Lower leg skin (tissue), 3 donors: ENCODE measurements around the gene SF3B6.

Experiments
- POLR2A ChIP-seq, 2 donors: fragments of 450-650 bp; IDR thresholded peaks; one replicate each; pipeline ENCODE4 v1.6.1; 2016 to 2017; ENCODE audit warnings: antibody characterized with exemption in 2 of 2, mild to moderate bottlenecking in 1 of 2, moderate library complexity in 1 of 2
- TF ChIP-seq, protein P1 (sequence below), 3 donors: fragments of 450-650 bp; IDR thresholded peaks; one replicate each; pipeline ENCODE4 v1.5.1; 2016; ENCODE audit warnings: antibody characterized with exemption in 3 of 3, mild to moderate bottlenecking in 3 of 3, moderate library complexity in 2 of 3

DNA sequence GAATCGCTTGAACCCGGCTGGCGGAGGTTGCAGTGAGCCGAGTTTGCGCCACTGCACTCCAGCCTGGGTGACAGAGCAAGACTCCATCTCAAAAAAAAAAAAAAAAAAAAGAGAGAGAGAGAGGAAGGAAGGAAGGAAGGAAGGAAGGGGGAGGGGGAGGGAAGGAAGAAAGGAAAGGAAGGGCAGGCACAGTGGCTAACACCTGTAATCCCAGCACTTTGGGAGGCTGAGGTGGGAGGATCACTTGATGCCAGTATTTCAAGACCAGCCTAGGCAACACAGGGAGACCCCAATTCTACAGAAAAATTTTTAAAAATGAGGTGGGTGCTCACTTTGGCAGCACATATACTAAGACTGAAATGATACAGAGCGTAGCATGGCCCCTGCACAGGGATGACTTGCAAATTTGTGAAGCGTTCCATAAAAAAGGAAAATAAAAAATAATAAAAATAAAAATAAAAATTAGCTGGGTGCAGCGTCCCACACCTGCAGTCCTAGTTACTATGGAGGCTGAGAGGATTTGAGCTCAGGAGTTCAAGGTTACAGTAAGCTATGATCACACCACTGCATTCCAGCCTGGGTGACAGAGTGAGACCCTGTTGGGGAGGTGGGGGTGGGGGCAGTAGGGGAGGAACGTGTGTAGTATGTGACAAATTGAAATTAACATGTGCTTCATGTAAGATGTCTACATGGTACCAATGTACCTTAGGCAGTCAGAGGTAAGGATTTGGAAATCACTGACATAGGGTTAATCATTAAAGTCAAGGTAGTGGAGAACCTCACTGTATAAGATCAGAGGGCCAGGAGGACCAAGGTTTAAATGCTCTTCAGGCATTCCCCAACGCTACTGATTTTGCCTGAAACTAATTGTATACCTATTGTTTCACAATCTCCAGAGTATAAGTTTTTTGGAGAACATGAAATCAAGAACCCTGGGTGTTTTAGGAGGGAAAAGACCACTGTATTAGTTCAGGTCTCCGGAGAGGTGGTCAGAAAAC, 30.3 kb downstream of the SF3B6 start:
- TF ChIP-seq POLR2A (IDR thresholded peaks at IDR 0.05): no peak
- TF ChIP-seq, protein P1, sequence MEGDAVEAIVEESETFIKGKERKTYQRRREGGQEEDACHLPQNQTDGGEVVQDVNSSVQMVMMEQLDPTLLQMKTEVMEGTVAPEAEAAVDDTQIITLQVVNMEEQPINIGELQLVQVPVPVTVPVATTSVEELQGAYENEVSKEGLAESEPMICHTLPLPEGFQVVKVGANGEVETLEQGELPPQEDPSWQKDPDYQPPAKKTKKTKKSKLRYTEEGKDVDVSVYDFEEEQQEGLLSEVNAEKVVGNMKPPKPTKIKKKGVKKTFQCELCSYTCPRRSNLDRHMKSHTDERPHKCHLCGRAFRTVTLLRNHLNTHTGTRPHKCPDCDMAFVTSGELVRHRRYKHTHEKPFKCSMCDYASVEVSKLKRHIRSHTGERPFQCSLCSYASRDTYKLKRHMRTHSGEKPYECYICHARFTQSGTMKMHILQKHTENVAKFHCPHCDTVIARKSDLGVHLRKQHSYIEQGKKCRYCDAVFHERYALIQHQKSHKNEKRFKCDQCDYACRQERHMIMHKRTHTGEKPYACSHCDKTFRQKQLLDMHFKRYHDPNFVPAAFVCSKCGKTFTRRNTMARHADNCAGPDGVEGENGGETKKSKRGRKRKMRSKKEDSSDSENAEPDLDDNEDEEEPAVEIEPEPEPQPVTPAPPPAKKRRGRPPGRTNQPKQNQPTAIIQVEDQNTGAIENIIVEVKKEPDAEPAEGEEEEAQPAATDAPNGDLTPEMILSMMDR (IDR thresholded peaks at IDR 0.05): no peak
